HepG2 (cell line): ENCODE data around the gene NID2. TPM values are rescaled to one million over a fixed set of nuclear protein-coding genes. Genes with fewer than 3 reads are reported as not detected.
A peak's percentile ranks its signal among the peaks of the same experiment; 100 is the strongest.

ENCODE experiments used
- EED ChIP-seq: sonication (generic); formaldehyde crosslinking; IDR thresholded peaks from 2 replicates; pipeline ENCODE4 v1.5.0; 2020; ENCODE audit warnings: mild to moderate bottlenecking, missing genetic modification reagents
- EZH2 ChIP-seq: conservative IDR thresholded peaks from 2 replicates; pipeline ENCODE4 v1.6.1; 2012; ENCODE audit warnings: mild to moderate bottlenecking, low read depth, low read length, moderate library complexity
- FOXO1 ChIP-seq: sonication (generic); formaldehyde crosslinking; IDR thresholded peaks from 2 replicates; pipeline ENCODE4 v1.4.0; 2020; ENCODE audit warnings: missing genetic modification reagents
- HNF4G ChIP-seq, 2 experiments: sonication (generic) in 1 of 2; formaldehyde crosslinking in 1 of 2; IDR thresholded peaks; 2 replicates each; pipeline versions ENCODE4 v1.4.0 to v1.6.1; 2011 to 2020; ENCODE audit warnings: borderline replicate concordance in 2 of 2, low read depth in 2 of 2, mild to moderate bottlenecking in 2 of 2, low read length in 1 of 2, missing genetic modification reagents in 1 of 2, moderate library complexity in 1 of 2
- IRX3 ChIP-seq: sonication (generic); formaldehyde crosslinking; IDR thresholded peaks from 2 replicates; pipeline ENCODE4 v1.8.1; 2023; ENCODE audit warnings: mild to moderate bottlenecking, low read depth, missing genetic modification reagents, borderline replicate concordance
- MTF2 ChIP-seq: sonication (generic); formaldehyde crosslinking; IDR thresholded peaks from 2 replicates; pipeline ENCODE4 v1.5.0; 2020; ENCODE audit warnings: missing genetic modification reagents, borderline replicate concordance
- NCOA2 ChIP-seq: sonication (generic); formaldehyde crosslinking; IDR thresholded peaks from 2 replicates; pipeline ENCODE4 v1.8.0; 2022; ENCODE audit warnings: inconsistent platforms
- NR2C2 ChIP-seq: sonication (generic); formaldehyde crosslinking; IDR thresholded peaks from 2 replicates; pipeline ENCODE4 v1.4.0; 2020; ENCODE audit warnings: missing genetic modification reagents, mild to moderate bottlenecking, moderate library complexity, borderline replicate concordance
- PHB2 ChIP-seq: fragments of 450-650 bp; IDR thresholded peaks from 2 replicates; pipeline ENCODE4 v1.6.1; 2018; ENCODE audit not compliant: partially characterized antibody
- PRMT3 ChIP-seq: sonication (generic); formaldehyde crosslinking; IDR thresholded peaks from 2 replicates; pipeline ENCODE4 v1.8.1; 2022; ENCODE audit warnings: low read depth, mild to moderate bottlenecking, moderate library complexity, missing genetic modification reagents, borderline replicate concordance
- SATB2 ChIP-seq: sonication (generic); formaldehyde crosslinking; IDR thresholded peaks from 2 replicates; pipeline ENCODE4 v1.5.0; 2020; ENCODE audit warnings: missing genetic modification reagents
- SOX5 ChIP-seq: IDR thresholded peaks from 2 replicates; pipeline ENCODE4 v1.6.1; 2016; ENCODE audit warnings: borderline replicate concordance
- TOPORS ChIP-seq: sonication (generic); formaldehyde crosslinking; IDR thresholded peaks from 2 replicates; pipeline ENCODE4 v1.8.0; 2023; ENCODE audit warnings: mild to moderate bottlenecking, missing genetic modification reagents
- WIZ ChIP-seq: sonication (generic); formaldehyde crosslinking; IDR thresholded peaks from 2 replicates; pipeline ENCODE4 v1.5.1; 2020; ENCODE audit warnings: mild to moderate bottlenecking, missing genetic modification reagents
- ZNF75D ChIP-seq: sonication (generic); formaldehyde crosslinking; IDR thresholded peaks from 2 replicates; pipeline ENCODE4 v1.8.1; 2023; ENCODE audit warnings: missing genetic modification reagents, mild to moderate bottlenecking, borderline replicate concordance
- ZNF766 ChIP-seq: sonication (generic); formaldehyde crosslinking; IDR thresholded peaks from 2 replicates; pipeline ENCODE4 v1.5.0; 2020; ENCODE audit warnings: missing genetic modification reagents, borderline replicate concordance
- polyA plus RNA-seq, 8 experiments: library from polyadenylated mRNA; depleted of rRNA in 3 of 8; stranded (reverse) in 7 of 8; unstranded in 1 of 8; fragments of >200 nt; fragmentation: Illumina TruSeq in 4 of 8; extraction: Trizol in 4 of 8; gene quantifications; 2 replicates each; pipeline versions ENCODE4 v1.2.1 to v1.2.3, GENCODE V29; 2011 to 2016; ENCODE audit warnings: low read depth in 4 of 8, missing spikeins in 1 of 8, mixed read lengths in 1 of 8; ENCODE audit not compliant: insufficient read depth in 1 of 8
- total RNA-seq, 5 experiments: library from RNA; depleted of rRNA; stranded (reverse); fragments of >200 nt; fragmentation: Illumina TruSeq; extraction: Trizol; gene quantifications; 2 replicates each; pipeline ENCODE4 v1.2.3, GENCODE V29; 2016; ENCODE audit warnings: low read depth in 1 of 5
- TF ChIP-seq, protein P1 (sequence below): sonication (generic); formaldehyde crosslinking; IDR thresholded peaks from 2 replicates; pipeline ENCODE4 v1.8.0; 2022; ENCODE audit warnings: missing genetic modification reagents, mild to moderate bottlenecking, inconsistent platforms, borderline replicate concordance
- TF ChIP-seq, protein P2 (sequence below): sonication (generic); formaldehyde crosslinking; IDR thresholded peaks from 2 replicates; pipeline ENCODE4 v1.5.0; 2020; ENCODE audit warnings: missing genetic modification reagents
- TF ChIP-seq, protein P3 (sequence below): IDR thresholded peaks from 2 replicates; pipeline ENCODE4 v1.6.1; 2018; ENCODE audit warnings: missing genetic modification reagents
- TF ChIP-seq, protein P4 (sequence below): IDR thresholded peaks from 2 replicates; pipeline ENCODE4 v1.6.1; 2012; ENCODE audit warnings: low read length, improper control_type of control experiment

Gene NID2
- total and polyA plus RNA-seq, 2 of the 13 experiments (the other 11 are each of a cell fraction or from before 2014, with no cell fraction given): 0.11 TPM; not detected in 1

DNA sequence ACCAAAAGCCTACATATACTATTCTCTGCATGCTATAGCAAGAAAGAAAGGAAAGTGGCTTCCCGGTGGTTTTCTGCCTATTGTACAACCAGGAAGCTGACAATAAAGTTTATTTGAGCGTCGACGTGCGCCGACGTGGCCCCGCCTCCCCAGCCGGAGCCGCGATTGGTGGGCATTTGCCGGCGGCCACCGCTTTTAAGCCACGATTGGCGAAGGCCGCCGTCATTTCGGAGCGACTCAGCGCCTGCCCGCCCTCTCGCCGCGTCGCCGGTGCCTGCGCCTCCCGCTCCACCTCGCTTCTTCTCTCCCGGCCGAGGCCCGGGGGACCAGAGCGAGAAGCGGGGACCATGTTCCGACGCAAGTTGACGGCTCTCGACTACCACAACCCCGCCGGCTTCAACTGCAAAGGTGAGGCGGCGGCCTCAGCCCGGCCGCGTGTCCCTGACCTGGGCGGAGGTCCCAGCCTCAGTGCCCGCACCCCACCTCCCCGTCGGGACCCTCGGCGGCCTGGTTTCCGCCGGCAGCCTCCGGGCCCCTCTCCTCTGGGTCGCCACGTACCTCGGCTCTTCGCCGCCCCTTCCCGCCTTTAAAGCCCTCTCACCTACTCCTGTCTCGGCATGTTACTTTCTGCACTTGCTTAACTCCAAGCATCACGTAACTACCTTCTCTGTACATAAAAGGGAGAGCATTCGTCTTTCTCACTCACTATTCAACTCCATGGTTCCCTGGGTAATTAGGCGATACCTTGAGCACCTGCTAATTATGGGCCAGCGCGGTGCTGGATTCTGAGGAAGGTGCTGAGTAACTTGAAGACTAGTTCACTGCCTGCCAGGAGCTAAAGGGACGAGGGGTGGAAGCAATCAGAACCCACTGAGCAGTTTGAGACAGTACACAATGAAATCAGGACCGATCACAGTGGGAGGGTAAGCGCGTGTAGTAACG lies 79.3 kb downstream of the NID2 start, which contains the start of gene RTRAF (continued):
- TF ChIP-seq, protein P1, sequence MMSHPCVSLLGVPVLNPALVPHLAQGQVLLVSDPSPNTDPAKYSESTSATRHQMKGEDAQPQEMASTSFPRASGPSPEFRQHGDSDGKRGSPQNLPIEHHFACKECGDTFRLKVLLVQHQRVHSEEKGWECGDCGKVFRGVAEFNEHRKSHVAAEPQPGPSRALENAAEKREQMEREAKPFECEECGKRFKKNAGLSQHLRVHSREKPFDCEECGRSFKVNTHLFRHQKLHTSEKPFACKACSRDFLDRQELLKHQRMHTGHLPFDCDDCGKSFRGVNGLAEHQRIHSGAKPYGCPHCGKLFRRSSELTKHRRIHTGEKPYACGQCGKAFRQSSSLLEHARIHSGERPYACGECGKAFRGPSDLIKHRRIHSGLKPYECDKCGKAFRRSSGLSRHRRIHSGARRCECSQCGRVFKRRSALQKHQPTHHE (CRISPR knock-in tag): no peak; the same call in 1 of the 2 replicates
- no peak for TF ChIP-seq ZNF766
- no peak for TF ChIP-seq ZNF75D (CRISPR knock-in tag)
- TF ChIP-seq, protein P2, sequence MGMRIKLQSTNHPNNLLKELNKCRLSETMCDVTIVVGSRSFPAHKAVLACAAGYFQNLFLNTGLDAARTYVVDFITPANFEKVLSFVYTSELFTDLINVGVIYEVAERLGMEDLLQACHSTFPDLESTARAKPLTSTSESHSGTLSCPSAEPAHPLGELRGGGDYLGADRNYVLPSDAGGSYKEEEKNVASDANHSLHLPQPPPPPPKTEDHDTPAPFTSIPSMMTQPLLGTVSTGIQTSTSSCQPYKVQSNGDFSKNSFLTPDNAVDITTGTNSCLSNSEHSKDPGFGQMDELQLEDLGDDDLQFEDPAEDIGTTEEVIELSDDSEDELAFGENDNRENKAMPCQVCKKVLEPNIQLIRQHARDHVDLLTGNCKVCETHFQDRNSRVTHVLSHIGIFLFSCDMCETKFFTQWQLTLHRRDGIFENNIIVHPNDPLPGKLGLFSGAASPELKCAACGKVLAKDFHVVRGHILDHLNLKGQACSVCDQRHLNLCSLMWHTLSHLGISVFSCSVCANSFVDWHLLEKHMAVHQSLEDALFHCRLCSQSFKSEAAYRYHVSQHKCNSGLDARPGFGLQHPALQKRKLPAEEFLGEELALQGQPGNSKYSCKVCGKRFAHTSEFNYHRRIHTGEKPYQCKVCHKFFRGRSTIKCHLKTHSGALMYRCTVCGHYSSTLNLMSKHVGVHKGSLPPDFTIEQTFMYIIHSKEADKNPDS: no peak
- no peak; the same call in 1 of the 2 replicates for TF ChIP-seq WIZ
- no peak for TF ChIP-seq NR2C2 (CRISPR knock-in tag)
- no peak for TF ChIP-seq MTF2 (CRISPR knock-in tag)
- TF ChIP-seq IRX3 (CRISPR knock-in tag): peak; percentile 87
- TF ChIP-seq, protein P3, sequence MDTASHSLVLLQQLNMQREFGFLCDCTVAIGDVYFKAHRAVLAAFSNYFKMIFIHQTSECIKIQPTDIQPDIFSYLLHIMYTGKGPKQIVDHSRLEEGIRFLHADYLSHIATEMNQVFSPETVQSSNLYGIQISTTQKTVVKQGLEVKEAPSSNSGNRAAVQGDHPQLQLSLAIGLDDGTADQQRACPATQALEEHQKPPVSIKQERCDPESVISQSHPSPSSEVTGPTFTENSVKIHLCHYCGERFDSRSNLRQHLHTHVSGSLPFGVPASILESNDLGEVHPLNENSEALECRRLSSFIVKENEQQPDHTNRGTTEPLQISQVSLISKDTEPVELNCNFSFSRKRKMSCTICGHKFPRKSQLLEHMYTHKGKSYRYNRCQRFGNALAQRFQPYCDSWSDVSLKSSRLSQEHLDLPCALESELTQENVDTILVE: 0 out of 2 replicates have a peak, but pooled peaks have one; percentile 33
- TF ChIP-seq TOPORS (CRISPR knock-in tag): peak; percentile 84
- no peak for TF ChIP-seq SOX5 (CRISPR knock-in tag)
- no peak for TF ChIP-seq EED (CRISPR knock-in tag)
- no peak for TF ChIP-seq PHB2
- no peak for TF ChIP-seq PRMT3
- TF ChIP-seq HNF4G (IDR thresholded peaks at IDR 0.05; ENCODE audit: borderline replicate concordance, low read depth, low read length): no peak
- TF ChIP-seq HNF4G (CRISPR knock-in tag; IDR thresholded peaks at IDR 0.05; ENCODE audit: borderline replicate concordance, low read depth): no peak
- no peak for TF ChIP-seq EZH2
- peak; percentile 59; the same call in 1 of the 2 replicates for TF ChIP-seq FOXO1 (CRISPR knock-in tag)
- TF ChIP-seq NCOA2 (CRISPR knock-in tag): no peak
- TF ChIP-seq, protein P4, sequence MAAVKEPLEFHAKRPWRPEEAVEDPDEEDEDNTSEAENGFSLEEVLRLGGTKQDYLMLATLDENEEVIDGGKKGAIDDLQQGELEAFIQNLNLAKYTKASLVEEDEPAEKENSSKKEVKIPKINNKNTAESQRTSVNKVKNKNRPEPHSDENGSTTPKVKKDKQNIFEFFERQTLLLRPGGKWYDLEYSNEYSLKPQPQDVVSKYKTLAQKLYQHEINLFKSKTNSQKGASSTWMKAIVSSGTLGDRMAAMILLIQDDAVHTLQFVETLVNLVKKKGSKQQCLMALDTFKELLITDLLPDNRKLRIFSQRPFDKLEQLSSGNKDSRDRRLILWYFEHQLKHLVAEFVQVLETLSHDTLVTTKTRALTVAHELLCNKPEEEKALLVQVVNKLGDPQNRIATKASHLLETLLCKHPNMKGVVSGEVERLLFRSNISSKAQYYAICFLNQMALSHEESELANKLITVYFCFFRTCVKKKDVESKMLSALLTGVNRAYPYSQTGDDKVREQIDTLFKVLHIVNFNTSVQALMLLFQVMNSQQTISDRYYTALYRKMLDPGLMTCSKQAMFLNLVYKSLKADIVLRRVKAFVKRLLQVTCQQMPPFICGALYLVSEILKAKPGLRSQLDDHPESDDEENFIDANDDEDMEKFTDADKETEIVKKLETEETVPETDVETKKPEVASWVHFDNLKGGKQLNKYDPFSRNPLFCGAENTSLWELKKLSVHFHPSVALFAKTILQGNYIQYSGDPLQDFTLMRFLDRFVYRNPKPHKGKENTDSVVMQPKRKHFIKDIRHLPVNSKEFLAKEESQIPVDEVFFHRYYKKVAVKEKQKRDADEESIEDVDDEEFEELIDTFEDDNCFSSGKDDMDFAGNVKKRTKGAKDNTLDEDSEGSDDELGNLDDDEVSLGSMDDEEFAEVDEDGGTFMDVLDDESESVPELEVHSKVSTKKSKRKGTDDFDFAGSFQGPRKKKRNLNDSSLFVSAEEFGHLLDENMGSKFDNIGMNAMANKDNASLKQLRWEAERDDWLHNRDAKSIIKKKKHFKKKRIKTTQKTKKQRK: no peak
- no peak for TF ChIP-seq SATB2 (CRISPR knock-in tag)
